Osteoblast (primary cell): ENCODE results near the gene ADCY5. TPM values are rescaled to one million over a fixed set of nuclear protein-coding genes. Genes with fewer than 3 reads are reported as not detected.

ENCODE experiments used
- DNase-seq: peaks from one replicate; pipeline ENCODE4 v3.0.0; 2011; ENCODE audit warnings: low spot score, mixed read lengths; ENCODE audit not compliant: insufficient read length; ENCODE audit errors: missing footprints
- H2AFZ ChIP-seq: 2 replicates; pipeline ENCODE4 v1.6.0; 2011; ENCODE audit warnings: mild to moderate bottlenecking, low read length
- H3K27ac ChIP-seq: 2 replicates; pipeline ENCODE4 v1.5.1; 2011; ENCODE audit warnings: mild to moderate bottlenecking, low read depth, low read length, moderate library complexity
- H3K27me3 ChIP-seq: 2 replicates; pipeline ENCODE4 v1.6.0; 2012; ENCODE audit warnings: mild to moderate bottlenecking, control low read depth, inconsistent platforms, low read length, moderate library complexity; ENCODE audit not compliant: insufficient read depth
- H3K36me3 ChIP-seq: 2 replicates; pipeline ENCODE4 v1.5.1; 2011; ENCODE audit warnings: mild to moderate bottlenecking, low read length, control low read depth, moderate library complexity; ENCODE audit not compliant: insufficient read depth
- H3K4me1 ChIP-seq: 2 replicates; pipeline ENCODE4 v1.5.1; 2011; ENCODE audit warnings: mild to moderate bottlenecking, low read length, control low read depth, moderate library complexity; ENCODE audit not compliant: insufficient read depth
- H3K4me2 ChIP-seq: 2 replicates; pipeline ENCODE4 v1.6.0; 2011; ENCODE audit warnings: mild to moderate bottlenecking, low read length; ENCODE audit not compliant: insufficient read depth
- H3K4me3 ChIP-seq: fragments of 200-600 bp; sonication (generic); 3 replicates; pipeline ENCODE4 v1.5.1; 2012; ENCODE audit warnings: mild to moderate bottlenecking, low read length, inconsistent platforms; ENCODE audit not compliant: insufficient read depth
- H3K79me2 ChIP-seq: 2 replicates; pipeline ENCODE4 v1.6.0; 2012; ENCODE audit warnings: mild to moderate bottlenecking, low read length, control low read depth, inconsistent platforms; ENCODE audit not compliant: insufficient read depth
- H3K9me3 ChIP-seq: 2 replicates; pipeline ENCODE4 v1.5.1; 2011; ENCODE audit warnings: low read depth, low read length, control low read depth
- H4K20me1 ChIP-seq: 2 replicates; pipeline ENCODE4 v1.6.0; 2012; ENCODE audit warnings: mild to moderate bottlenecking, low read length, control low read depth; ENCODE audit not compliant: insufficient read depth
- CTCF ChIP-seq: IDR thresholded peaks from 2 replicates; pipeline ENCODE4 v1.5.1; 2011; ENCODE audit warnings: mild to moderate bottlenecking, low read depth, low read length, moderate library complexity; ENCODE audit errors: extremely low read depth
- total RNA-seq: library from RNA; depleted of rRNA; stranded (reverse); fragments of >200 nt; gene quantifications from 2 replicates; pipeline ENCODE4 v1.2.3, GENCODE V29; 2012

The ADCY5 gene
- total RNA-seq, 1 donor, result 0.72 TPM

DNA sequence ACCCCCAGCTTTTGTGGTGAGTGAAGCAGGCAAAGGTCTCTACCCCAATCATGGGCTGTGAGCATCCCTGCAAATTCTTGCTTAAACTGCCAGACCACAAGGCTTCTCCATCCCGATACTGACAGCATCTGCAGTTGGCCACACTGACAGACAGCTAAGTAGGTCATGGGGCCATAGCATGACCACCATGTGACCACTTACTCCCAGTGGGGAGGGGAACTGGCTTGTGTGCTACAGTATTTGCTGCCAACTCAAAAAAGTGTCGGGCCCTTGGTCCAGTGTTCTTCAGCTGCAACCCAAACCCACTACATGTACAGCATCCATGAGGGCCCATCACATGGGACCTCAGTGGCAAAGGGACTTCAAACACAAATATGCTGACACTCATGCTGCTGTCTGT lies 143.7 kb downstream of the ADCY5 start:
- Histone ChIP-seq H4K20me1 (no peaks in the 10 kb centered on the region), H3K27ac (no peak overlapping the region), H2AFZ (no peak overlapping the region), H3K27me3 (peaks cover 20% of the 10 kb centered on the region), H3K4me3 (no peak overlapping the region), H3K9me3 (no peaks in the 10 kb centered on the region), H3K4me2 (no peak overlapping the region), H3K4me1 (no peaks in the 10 kb centered on the region), H3K36me3 (no peaks in the 10 kb centered on the region), H3K79me2 (no peaks in the 10 kb centered on the region)
- no peak for TF ChIP-seq CTCF
- peak; percentile 27 for DNase-seq

GRCh38 chr3:123303976-123304560 lies 144.8 kb downstream of the ADCY5 start:
- DNase-seq, result peak; percentile 47
- no peak overlapping the region for H2AFZ ChIP-seq
- H3K4me3 ChIP-seq, result no peak overlapping the region
- no peaks in the 10 kb centered on the region for H3K36me3 ChIP-seq
- no peaks in the 10 kb centered on the region for H3K4me1 ChIP-seq
- H3K79me2 ChIP-seq, result no peaks in the 10 kb centered on the region
- no peaks in the 10 kb centered on the region for H3K9me3 ChIP-seq
- H3K27ac ChIP-seq, result no peak overlapping the region
- H3K27me3 ChIP-seq, result peaks cover 18% of the 10 kb centered on the region
- no peaks in the 10 kb centered on the region for H4K20me1 ChIP-seq
- no peak overlapping the region for H3K4me2 ChIP-seq
- TF ChIP-seq CTCF, result no peak

DNA sequence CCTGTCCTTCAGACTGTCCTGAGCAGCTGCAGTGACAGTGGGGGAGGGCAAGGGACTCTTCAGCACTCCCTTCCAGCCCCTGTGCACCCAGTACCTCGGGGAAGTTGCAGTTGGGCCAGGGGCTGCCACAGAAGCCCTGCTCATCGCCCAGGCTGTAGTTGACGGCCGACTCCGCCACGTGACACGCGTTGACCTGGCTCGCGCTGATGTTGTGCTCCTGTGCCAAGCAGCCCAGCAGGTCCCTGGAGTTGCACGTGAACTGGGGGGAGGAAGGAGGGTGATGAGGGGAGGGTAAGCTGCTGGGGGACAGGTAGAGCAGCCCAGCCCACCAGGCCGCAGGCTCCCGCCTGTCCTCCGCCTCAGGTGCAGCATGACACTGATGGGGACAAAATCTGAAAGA lies 145.9 kb downstream of the ADCY5 start:
- Histone ChIP-seq H3K9me3 (no peaks in the 10 kb centered on the region), H3K79me2 (no peaks in the 10 kb centered on the region), H2AFZ (no peak overlapping the region), H3K36me3 (no peaks in the 10 kb centered on the region), H3K4me3 (no peak overlapping the region), H4K20me1 (no peaks in the 10 kb centered on the region), H3K4me2 (no peak overlapping the region), H3K27ac (no peak overlapping the region), H3K4me1 (no peaks in the 10 kb centered on the region), H3K27me3 (peaks cover 14% of the 10 kb centered on the region)
- no peak for TF ChIP-seq CTCF
- DNase-seq, result no peak

- no peak overlapping the region for H3K4me3 ChIP-seq
- H4K20me1 ChIP-seq, result no peaks in the 10 kb centered on the region
- H2AFZ ChIP-seq, result no peak overlapping the region
- no peak overlapping the region for H3K4me2 ChIP-seq
- DNase-seq, result peak; percentile 70
- H3K4me1 ChIP-seq, result no peaks in the 10 kb centered on the region
- no peaks in the 10 kb centered on the region for H3K9me3 ChIP-seq
- no peak overlapping the region for H3K27ac ChIP-seq
- no peaks in the 10 kb centered on the region for H3K36me3 ChIP-seq
- no peak for TF ChIP-seq CTCF
- H3K27me3 ChIP-seq, result peaks cover 9% of the 10 kb centered on the region
- H3K79me2 ChIP-seq, result no peaks in the 10 kb centered on the region
These were observed 147.3 kb downstream of the ADCY5 start for GRCh38 chr3:123301331-123302184.
